ENCODE data around the gene CARD9. TPM values are rescaled to one million over a fixed set of nuclear protein-coding genes. Genes with fewer than 3 reads are reported as not detected.

The CARD9 gene
- total and polyA plus RNA-seq, 2 of the 8 experiments (the other 6 are each of a cell fraction or from before 2014, with no cell fraction given) = 0.15 to 1.1 TPM

- no peak for TF ChIP-seq CHD7 (IDR thresholded peaks at IDR 0.05; ENCODE audit: insufficient replicate concordance, low read length)
- TF ChIP-seq TCF12 (IDR thresholded peaks at IDR 0.05; ENCODE audit: low read depth, low read length) = no peak
Measured at GRCh38 chr9:136366826-136367225, 6.6 kb downstream of the CARD9 start (continued).
